GM18868 (cell line): Measurements from ENCODE around the gene CHURC1.

ENCODE experiments used
- ATAC-seq: cut with Tn5 transposase; IDR thresholded peaks from one replicate; pipeline ENCODE4 v1.9.1; 2021; ENCODE audit warnings: mild to moderate bottlenecking, moderate library complexity; ENCODE audit not compliant: unreplicated experiment

The CHURC1 gene

GRCh38 chr14:64937821-64938193, 23.6 kb downstream of the CHURC1 start:
- no peak for ATAC-seq

- ATAC-seq = no peak
Measured at GRCh38 chr14:64938972-64939816, 24.9 kb downstream of the CHURC1 start.

- ATAC-seq = no peak
Measured at GRCh38 chr14:64939817-64940190, 25.5 kb downstream of the CHURC1 start.

GRCh38 chr14:64940336-64940910, 26.2 kb downstream of the CHURC1 start:
- no peak for ATAC-seq

- no peak for ATAC-seq
Measured at GRCh38 chr14:64942531-64943111, 28.4 kb downstream of the CHURC1 start, which contains the start of gene GPX2. TSS of gene GPX2 (minus strand) at chr14:64942745. CDS start at chr14:64942726, 19 bp downstream.

DNA sequence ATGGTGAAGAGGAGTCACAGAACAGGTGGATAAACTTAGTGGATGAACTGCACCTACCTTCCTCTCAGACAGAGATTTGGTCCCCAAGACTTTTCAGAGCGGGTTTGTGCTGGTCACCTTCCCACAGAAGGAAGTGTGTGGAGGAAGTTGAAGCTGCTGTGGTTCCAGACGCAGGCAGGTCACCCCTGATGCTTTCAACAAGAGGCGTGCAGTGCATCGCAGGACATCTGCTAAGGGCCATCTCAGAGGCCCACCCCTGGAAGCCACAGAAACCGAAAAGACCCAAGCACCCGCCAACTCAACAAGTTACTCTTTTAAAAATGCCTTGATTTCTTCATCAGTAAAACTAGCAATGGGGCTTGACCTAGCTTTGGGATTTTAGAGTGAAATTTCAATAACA, 29.3 kb downstream of the CHURC1 start:
- ATAC-seq = no peak

GRCh38 chr14:64944041-64944440, 29.8 kb downstream of the CHURC1 start:
- no peak for ATAC-seq

- ATAC-seq = no peak
Measured at GRCh38 chr14:64944861-64945260, 30.6 kb downstream of the CHURC1 start.

DNA sequence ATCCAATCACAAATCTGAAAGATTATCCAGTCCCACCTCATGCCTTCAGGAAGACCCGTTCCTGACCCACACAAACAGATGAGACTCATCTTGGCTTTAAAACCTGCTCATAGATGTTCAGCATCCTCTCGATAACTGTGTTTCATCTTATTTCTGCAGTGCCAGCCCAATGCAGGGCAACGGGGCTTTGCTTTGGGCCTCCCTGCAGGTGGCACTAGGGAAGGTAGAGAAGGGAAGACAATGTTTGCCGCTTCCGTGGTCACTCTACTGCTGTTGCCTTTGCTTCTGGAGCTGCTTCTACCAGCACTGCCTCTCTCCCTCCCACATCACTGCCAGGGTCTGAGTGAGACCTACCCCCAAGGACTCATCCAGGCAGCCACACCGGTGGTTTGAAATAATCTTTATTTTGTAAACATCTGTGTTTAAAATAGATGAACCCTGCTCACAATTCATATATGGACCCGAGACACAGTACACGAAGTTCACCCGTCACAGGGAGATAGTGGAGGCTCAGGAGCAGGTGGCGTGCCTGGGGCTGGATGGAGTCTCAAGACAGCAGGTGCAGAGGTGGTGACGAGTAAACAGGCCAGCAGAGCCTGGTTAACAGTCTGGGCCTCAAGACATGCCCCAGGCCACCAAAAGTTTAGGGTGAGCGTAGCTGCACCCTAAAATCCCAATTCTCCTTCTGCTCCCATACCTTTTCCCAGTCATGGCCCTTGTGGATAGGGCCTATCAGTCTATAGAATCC, 31.4 kb downstream of the CHURC1 start:
- ATAC-seq = no peak

DNA sequence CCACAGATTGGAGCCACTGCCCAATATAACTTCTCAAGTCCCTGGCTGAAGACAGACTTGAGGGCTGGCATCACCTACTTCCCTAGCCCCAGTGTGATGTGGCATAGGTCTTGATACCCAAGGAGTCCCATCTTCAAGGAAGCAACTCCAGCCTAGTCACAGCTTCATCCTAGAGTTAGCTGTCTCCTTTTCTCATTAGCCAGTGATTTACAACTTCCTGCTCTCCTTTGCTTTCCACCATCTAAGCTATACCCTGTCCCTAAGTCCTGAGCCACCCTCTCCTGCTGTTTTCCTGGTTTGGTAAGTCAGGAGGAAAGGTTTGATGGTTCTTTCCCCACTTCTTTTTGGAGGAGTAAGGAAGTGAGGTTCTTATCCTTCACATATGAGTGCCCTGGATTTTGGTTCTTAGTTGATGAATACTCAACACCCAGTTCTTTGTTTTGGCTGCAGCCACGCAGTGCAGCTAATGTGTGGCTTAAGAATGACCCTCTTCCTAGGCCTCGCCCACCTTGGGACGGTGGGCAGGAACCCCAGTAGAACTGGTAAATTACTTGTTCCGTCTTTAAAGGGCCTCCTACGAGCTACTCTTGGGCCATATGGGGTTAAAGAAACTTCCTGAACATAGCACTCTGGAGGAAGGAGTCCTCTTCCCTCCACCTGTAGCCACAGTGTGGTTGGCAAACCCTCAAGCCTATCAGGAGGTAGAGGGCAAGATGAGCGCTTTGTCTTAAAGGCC, 32.2 kb downstream of the CHURC1 start:
- ATAC-seq = no peak

GRCh38 chr14:64947710-64948611, 33.7 kb downstream of the CHURC1 start:
- no peak for ATAC-seq

- no peak for ATAC-seq
Measured at GRCh38 chr14:64948612-64949210, 34.5 kb downstream of the CHURC1 start.

DNA sequence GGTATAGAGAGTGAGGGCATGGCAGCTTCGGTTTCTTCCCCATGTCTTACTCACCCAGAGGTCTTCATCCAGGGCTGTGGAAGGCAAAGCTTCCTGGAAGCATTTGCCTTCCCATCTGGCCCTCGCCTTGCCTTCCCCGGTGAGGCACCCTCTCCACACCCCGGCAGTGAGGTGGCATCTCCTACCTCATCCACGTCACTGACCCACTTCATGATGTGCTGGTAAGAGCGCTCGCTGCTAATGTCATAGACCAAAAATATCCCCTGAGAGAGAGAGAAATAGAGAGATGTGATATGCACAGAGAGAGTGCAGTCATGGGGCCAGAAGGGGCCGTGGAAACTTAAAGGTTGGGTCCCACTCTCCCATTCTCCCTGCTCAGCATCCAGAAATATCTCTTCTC, 36.6 kb downstream of the CHURC1 start:
- ATAC-seq = no peak

- ATAC-seq = no peak
Measured at GRCh38 chr14:64951291-64951690, 37.0 kb downstream of the CHURC1 start.

- no peak for ATAC-seq
Measured at GRCh38 chr14:64951724-64952123, 37.5 kb downstream of the CHURC1 start.

DNA sequence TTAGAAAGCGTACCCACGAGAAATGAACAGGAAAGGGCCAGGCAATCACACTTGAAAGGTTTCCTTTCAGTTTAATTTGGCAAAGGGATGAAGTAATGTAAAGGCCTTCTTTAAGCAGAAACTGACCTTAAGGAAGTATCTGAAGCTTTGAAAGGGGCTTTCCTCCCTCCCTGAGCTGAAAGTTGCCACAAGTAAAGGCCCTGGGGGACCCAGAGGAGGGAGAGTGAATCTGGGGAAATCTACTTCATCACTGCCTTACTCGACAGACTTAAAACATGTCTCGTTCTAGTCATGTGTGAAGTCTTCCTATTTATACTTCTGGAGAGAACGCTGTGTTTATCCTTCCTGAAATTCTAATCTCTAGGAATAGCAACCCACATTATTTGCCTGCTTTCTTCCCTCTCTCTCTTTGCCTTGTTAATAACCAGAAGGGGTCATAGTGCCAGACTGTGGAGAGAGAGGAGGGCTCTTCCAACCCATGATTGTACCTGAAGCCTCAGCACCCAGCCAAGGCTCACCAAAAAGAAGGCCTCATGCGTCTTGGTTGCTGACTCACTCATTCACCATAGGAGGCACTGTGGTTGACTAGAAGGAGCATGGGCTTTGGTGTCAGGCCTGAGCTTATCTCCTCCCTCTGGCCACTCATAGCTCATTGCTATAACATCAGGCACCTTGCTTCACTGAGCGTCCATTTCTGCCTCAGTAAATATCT, 38.5 kb downstream of the CHURC1 start:
- ATAC-seq = peak; percentile 89

GRCh38 chr14:64953310-64953654, 39.0 kb downstream of the CHURC1 start:
- no peak for ATAC-seq

DNA sequence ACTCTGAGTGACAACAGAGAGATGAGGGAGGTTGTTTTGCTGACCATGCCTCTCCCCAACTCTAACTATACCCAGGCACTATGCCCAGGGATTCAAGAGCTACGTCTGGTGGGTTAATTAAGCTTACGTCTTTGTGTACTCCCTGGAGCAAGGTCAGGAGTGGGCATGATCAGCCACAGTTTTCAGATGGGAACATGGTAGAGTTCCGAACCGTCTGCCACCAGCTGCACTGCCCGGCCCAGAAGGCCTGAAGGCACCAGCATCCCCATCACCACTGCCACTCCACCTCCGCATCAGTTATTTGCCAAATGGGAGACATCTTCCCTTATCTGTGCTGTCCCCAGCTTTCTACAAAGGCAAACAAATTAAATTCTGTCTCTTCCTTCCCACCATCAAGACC, 39.4 kb downstream of the CHURC1 start:
- no peak for ATAC-seq
